Calu3 (cell line): ENCODE data around the gene ZC2HC1C. TPM values are rescaled to one million over a fixed set of nuclear protein-coding genes. Genes with fewer than 3 reads are reported as not detected.

Experiments
- Bru-seq: library from RNA; stranded (reverse); fragments of 400-500 nt; gene quantifications from one replicate; lab custom pipeline; 2021; lab: Mats Ljungman, UMichigan
- BruChase-seq, 2 experiments: library from RNA; stranded (reverse); fragments of 400-500 nt; gene quantifications; one replicate each; lab custom pipeline; 2021; lab: Mats Ljungman, UMichigan
- BruUV-seq: library from RNA; stranded (reverse); fragments of 400-500 nt; replicated peaks from 2 replicates; lab custom pipeline; 2021; lab: Mats Ljungman, UMichigan
- CTCF ChIA-PET: fragments of 300-600 bp; sonication (Branson Sonifier 250); formaldehyde crosslinking; loops from one replicate; lab custom pipeline; 2022; ENCODE audit warnings: antibody characterized with exemption; lab: Charles Lee
- DNase-seq: peaks from one replicate; pipeline ENCODE4 v3.0.0; 2022
- H3K27ac Mint-ChIP-seq: one replicate; pipeline ENCODE4 v1.8.0; 2022; ENCODE audit warnings: mixed read lengths; ENCODE audit not compliant: unreplicated experiment
- H3K27me3 Mint-ChIP-seq: one replicate; pipeline ENCODE4 v1.8.0; 2022; ENCODE audit warnings: mixed read lengths; ENCODE audit not compliant: unreplicated experiment
- H3K36me3 Mint-ChIP-seq: one replicate; pipeline ENCODE4 v1.8.0; 2022; ENCODE audit warnings: mild to moderate bottlenecking, moderate library complexity, mixed read lengths; ENCODE audit not compliant: insufficient read depth, unreplicated experiment
- H3K4me1 Mint-ChIP-seq: one replicate; pipeline ENCODE4 v1.8.0; 2022; ENCODE audit warnings: mild to moderate bottlenecking, low read depth, mixed read lengths; ENCODE audit not compliant: unreplicated experiment
- H3K4me3 Mint-ChIP-seq: one replicate; pipeline ENCODE4 v1.8.0; 2022; ENCODE audit warnings: mild to moderate bottlenecking, low read depth, moderate library complexity, mixed read lengths; ENCODE audit not compliant: unreplicated experiment
- H3K9me3 Mint-ChIP-seq: one replicate; pipeline ENCODE4 v1.8.0; 2022; ENCODE audit warnings: low read depth, mixed read lengths; ENCODE audit not compliant: unreplicated experiment
- intact Hi-C: fragments of 100-400 bp; cut with micrococcal nuclease; formaldehyde crosslinking; loops from one replicate; pipeline ENCODE4 v1.10.0; 2022; ENCODE audit not compliant: unreplicated experiment
- long read RNA-seq: library from polyadenylated mRNA; stranded (forward); transcript quantifications from one replicate; pipeline ENCODE4 v2.0.0, GENCODE V29; 2022
- total RNA-seq: library from RNA; stranded (reverse); gene quantifications from 2 replicates; pipeline ENCODE4 v1.2.3, GENCODE V29; 2022
- TF ChIP-seq, protein P1 (sequence below): fragments of 200-600 bp; IDR thresholded peaks from one replicate; pipeline ENCODE4 v1.8.0; 2022; ENCODE audit warnings: antibody characterized with exemption; ENCODE audit not compliant: unreplicated experiment

ZC2HC1C gene, protein sequence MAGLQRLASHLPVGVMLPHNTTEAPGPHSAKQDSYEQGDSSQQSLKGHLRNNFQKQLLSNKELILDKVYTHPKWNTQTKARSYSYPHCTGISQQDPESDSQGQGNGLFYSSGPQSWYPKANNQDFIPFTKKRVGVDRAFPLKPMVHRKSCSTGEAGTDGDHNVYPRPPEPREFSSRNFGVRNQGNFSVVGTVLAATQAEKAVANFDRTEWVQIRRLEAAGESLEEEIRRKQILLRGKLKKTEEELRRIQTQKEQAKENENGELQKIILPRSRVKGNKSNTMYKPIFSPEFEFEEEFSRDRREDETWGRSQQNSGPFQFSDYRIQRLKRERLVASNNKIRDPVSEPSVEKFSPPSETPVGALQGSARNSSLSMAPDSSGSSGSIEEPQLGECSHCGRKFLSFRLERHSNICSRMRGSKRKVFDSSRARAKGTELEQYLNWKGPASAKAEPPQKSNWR
- total RNA-seq: 5.1 and 5.3 TPM in 2 replicates
- Bru-seq, nascent RNA: percentile 42 among the genes with signal in this experiment
- percentile 36 among the genes with signal in this experiment for BruChase-seq, experiment 1, labeled RNA remaining after a 6-hour chase
- percentile 39 among the genes with signal in this experiment for BruChase-seq, experiment 2, labeled RNA remaining after a 2-hour chase
- long read RNA-seq, full-length matches to known transcripts: 7 of 9 reads
- long read RNA-seq, partial matches to known transcripts: 1 of 9 reads
- long read RNA-seq, other reads (novel, unspliced or antisense): 1 of 9 reads

- intact Hi-C loops: no loop called here
- peak within 1 kb of the TSS; percentile 77 for H3K27ac Mint-ChIP-seq
These were observed at the start of gene ZC2HC1C for GRCh38 chr14:75069121-75069810. TSS of gene ZC2HC1C (plus strand) at chr14:75069641. CDS start at chr14:75070574, 933 bp downstream.

DNA sequence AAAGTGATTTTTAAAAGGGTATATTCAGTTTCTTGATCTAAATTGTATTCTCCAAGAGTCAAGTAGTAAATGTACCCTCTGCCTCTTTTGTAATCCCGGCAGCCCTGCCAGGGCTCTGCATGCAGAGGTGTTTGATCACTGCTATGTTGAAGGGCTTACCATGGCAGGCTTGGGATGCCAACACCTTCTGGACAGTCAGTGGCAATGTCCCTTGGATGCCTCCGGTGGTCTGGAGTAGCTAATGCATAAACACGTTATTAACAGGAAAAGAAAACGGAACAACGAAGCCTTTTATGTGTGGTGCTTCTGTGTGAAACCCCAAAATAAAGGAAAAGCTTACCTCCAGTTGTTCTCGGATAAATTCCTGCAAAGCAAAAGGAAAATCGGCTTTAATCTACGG lies 46.8 kb upstream of the ZC2HC1C start:
- H3K9me3 Mint-ChIP-seq: no peaks in the 10 kb centered on the region
- no peaks in the 10 kb centered on the region for H3K27me3 Mint-ChIP-seq
- H3K36me3 Mint-ChIP-seq: peaks cover 25% of the 10 kb centered on the region
- BruUV-seq: no TSS peak
- peak; percentile 32 for DNase-seq
- H3K4me1 Mint-ChIP-seq: peaks cover 14% of the 10 kb centered on the region
- H3K27ac Mint-ChIP-seq: no peak overlapping the region
- CTCF ChIA-PET: interaction anchor here (0.6 to 1.4 kb wide), 3 partner anchors 8 to 41 kb away, joined by 3 to 4 read pairs (median 3); partner anchors contain the start of gene ACYP1
- TF ChIP-seq, protein P1, sequence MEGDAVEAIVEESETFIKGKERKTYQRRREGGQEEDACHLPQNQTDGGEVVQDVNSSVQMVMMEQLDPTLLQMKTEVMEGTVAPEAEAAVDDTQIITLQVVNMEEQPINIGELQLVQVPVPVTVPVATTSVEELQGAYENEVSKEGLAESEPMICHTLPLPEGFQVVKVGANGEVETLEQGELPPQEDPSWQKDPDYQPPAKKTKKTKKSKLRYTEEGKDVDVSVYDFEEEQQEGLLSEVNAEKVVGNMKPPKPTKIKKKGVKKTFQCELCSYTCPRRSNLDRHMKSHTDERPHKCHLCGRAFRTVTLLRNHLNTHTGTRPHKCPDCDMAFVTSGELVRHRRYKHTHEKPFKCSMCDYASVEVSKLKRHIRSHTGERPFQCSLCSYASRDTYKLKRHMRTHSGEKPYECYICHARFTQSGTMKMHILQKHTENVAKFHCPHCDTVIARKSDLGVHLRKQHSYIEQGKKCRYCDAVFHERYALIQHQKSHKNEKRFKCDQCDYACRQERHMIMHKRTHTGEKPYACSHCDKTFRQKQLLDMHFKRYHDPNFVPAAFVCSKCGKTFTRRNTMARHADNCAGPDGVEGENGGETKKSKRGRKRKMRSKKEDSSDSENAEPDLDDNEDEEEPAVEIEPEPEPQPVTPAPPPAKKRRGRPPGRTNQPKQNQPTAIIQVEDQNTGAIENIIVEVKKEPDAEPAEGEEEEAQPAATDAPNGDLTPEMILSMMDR: no peak
- H3K4me3 Mint-ChIP-seq: no peak overlapping the region
- intact Hi-C loops: loop anchor here (10.0 kb wide), 1 partner anchor 62 kb away; no protein-coding TSS in a partner anchor

More at GRCh38 chr14:75069121-75069810, at the start of gene ZC2HC1C:
- peaks cover 10% of the 10 kb centered on the region for H3K36me3 Mint-ChIP-seq
- peak; percentile 92 for DNase-seq
- no peaks in the 10 kb centered on the region for H3K4me1 Mint-ChIP-seq
- H3K9me3 Mint-ChIP-seq: no peaks in the 10 kb centered on the region
- no peaks in the 10 kb centered on the region for H3K27me3 Mint-ChIP-seq
- TF ChIP-seq, protein P1: no peak
- no peak within 1 kb of the TSS for H3K4me3 Mint-ChIP-seq
- no TSS peak for BruUV-seq
- CTCF ChIA-PET: no interaction called here

DNA sequence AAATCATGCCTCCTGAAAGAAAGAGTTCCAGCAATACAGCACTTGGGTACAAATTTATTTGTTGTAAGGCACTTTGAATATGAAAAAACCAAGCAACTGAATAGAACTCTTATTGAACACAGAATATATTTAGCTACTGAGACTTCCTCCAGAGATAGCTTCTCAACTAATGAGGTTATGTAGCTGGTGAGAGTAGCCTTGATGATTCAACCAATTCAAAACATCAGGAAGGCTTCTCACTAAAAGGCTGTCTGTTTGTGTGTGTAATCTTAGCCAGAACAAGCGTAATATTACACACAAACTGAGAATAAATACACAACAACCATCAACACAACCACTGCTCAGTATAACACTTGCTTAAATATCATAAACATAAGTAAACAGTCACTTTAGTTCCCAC lies 46.3 kb upstream of the ZC2HC1C start:
- DNase-seq: no peak
- TF ChIP-seq, protein P1: no peak
- H3K27me3 Mint-ChIP-seq: no peaks in the 10 kb centered on the region
- no peaks in the 10 kb centered on the region for H3K9me3 Mint-ChIP-seq
- H3K27ac Mint-ChIP-seq: no peak overlapping the region
- CTCF ChIA-PET: interaction anchor here (0.6 to 1.4 kb wide), 3 partner anchors 9 to 41 kb away, joined by 3 to 4 read pairs (median 3); partner anchors contain the start of gene ACYP1
- intact Hi-C loops: loop anchor here (10.0 kb wide), 1 partner anchor 62 kb away; no protein-coding TSS in a partner anchor
- peaks cover 22% of the 10 kb centered on the region for H3K36me3 Mint-ChIP-seq
- no peak overlapping the region for H3K4me3 Mint-ChIP-seq
- BruUV-seq: no TSS peak
- peaks cover 14% of the 10 kb centered on the region for H3K4me1 Mint-ChIP-seq

DNA sequence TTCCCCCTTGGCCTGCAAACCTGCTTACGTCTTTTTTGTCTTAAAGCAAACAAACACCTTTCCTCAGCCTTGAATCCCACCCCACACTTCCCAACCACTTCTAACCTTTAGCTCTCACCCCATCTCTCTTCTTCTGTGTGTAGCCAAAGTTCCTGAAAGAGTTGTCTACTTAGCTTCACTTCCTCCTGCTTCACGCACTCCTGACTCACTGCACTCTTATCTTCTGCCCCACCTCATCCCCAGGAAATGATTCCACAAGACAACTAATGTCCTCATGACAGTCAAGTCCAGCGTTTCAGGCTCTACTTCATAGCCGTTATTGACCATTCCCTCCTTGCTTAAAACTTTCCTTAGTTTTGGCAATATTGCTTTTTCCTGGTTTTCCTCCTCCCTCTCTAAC lies 44.4 kb upstream of the ZC2HC1C start:
- intact Hi-C loops: loop anchor here (10.0 kb wide), 1 partner anchor 60 kb away; no protein-coding TSS in a partner anchor
- Mint-ChIP-seq H3K4me1 (peaks cover 5% of the 10 kb centered on the region), H3K27ac (no peak overlapping the region), H3K4me3 (no peak overlapping the region), H3K27me3 (no peaks in the 10 kb centered on the region), H3K36me3 (peaks cover 18% of the 10 kb centered on the region), H3K9me3 (no peaks in the 10 kb centered on the region)
- TF ChIP-seq, protein P1: no peak
- CTCF ChIA-PET: no interaction called here
- DNase-seq: no peak
- no TSS peak for BruUV-seq
